ENCODE data around the gene LCN10. TPM values are rescaled to one million over a fixed set of nuclear protein-coding genes. Genes with fewer than 3 reads are reported as not detected.

LCN10 gene
- total and polyA plus RNA-seq, 7 donors = 1.2 to 9.2 (median 2.1) TPM

DNA sequence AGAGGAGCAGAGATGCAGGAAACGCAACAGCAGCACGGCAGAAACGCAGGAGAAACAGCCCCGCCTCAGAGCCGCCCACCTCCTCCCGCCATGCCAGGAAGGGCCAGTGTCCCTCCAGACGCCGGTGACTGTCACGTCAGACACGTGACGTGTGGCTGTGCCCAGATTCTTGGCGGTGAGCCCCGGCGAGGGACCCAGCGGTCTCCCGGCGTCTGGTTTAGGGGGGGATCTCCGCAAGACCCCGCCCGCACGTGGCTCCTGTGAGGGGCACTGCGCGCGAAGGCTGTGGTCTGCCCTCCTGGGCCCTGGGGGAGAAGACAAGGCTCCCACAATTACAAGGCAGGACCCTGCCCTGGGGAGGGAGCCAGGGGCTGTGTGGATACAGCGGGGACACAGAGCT is 17.7 kb upstream of the LCN10 start:
- peak; percentile 58 for DNase-seq
- intact Hi-C loops (cut with DNase I) = no loop called here
- TF ChIP-seq EP300 (IDR thresholded peaks at IDR 0.05) = no peak
- TF ChIP-seq CTCF (IDR thresholded peaks at IDR 0.05) = no peak
- TF ChIP-seq POLR2AphosphoS5 (IDR thresholded peaks at IDR 0.05) = no peak
- no peak for TF ChIP-seq POLR2A (IDR thresholded peaks at IDR 0.05)
- Histone ChIP-seq H3K4me1 (peaks cover 0 to 7% (median 0%) of the 10 kb centered on the region in 4 donors), H3K9me3 (no peaks in the 10 kb centered on the region), H3K27ac (no peak overlapping the region), H3K27me3 (peaks cover 11 to 53% (median 27%) of the 10 kb centered on the region in 3 donors), H3K36me3 (no peaks in the 10 kb centered on the region), H3K4me3 (no peak overlapping the region)
- 54 to 78% methylated on average over 25 of the region's 25 CpGs for WGBS, 2 donors

- Histone ChIP-seq H3K36me3 (no peaks in the 10 kb centered on the region), H3K27me3 (peaks cover 11 to 50% (median 24%) of the 10 kb centered on the region in 3 donors), H3K4me3 (no peak overlapping the region), H3K27ac (no peak overlapping the region), H3K4me1 (peaks cover 0 to 7% (median 0%) of the 10 kb centered on the region in 4 donors), H3K9me3 (no peaks in the 10 kb centered on the region)
- TF ChIP-seq POLR2A (IDR thresholded peaks at IDR 0.05) (no peak), POLR2AphosphoS5 (IDR thresholded peaks at IDR 0.05) (no peak), EP300 (IDR thresholded peaks at IDR 0.05) (no peak), CTCF (IDR thresholded peaks at IDR 0.05) (no peak)
- WGBS, 2 donors = 82% methylated on average over 27 of the region's 27 CpGs
- intact Hi-C loops (cut with DNase I) = no loop called here
- peak; percentile 54 for DNase-seq
Observed at GRCh38 chr9:136759436-136760325, 16.9 kb upstream of the LCN10 start.

GRCh38 chr9:136759001-136759400 is 16.3 kb upstream of the LCN10 start:
- no peak for TF ChIP-seq EP300 (IDR thresholded peaks at IDR 0.05)
- no peak for TF ChIP-seq POLR2AphosphoS5 (IDR thresholded peaks at IDR 0.05)
- no peak for TF ChIP-seq CTCF (IDR thresholded peaks at IDR 0.05)
- no peak for TF ChIP-seq POLR2A (IDR thresholded peaks at IDR 0.05)
- Histone ChIP-seq H3K27ac (no peak overlapping the region), H3K36me3 (no peaks in the 10 kb centered on the region), H3K4me3 (no peak overlapping the region), H3K9me3 (no peaks in the 10 kb centered on the region), H3K27me3 (peaks cover 6 to 43% (median 18%) of the 10 kb centered on the region in 3 donors), H3K4me1 (peaks cover 0 to 7% (median 0%) of the 10 kb centered on the region in 4 donors)
- WGBS, 2 donors = 77 to 82% methylated on average over 9 of the region's 9 CpGs
- intact Hi-C loops (cut with DNase I) = no loop called here
- DNase-seq = peak; percentile 28

GRCh38 chr9:136757751-136758140 is 15.0 kb upstream of the LCN10 start:
- Histone ChIP-seq H3K4me3 (no peak overlapping the region), H3K36me3 (no peaks in the 10 kb centered on the region)
- peak; percentile 58 for DNase-seq

More at GRCh38 chr9:136757751-136758140, 15.0 kb upstream of the LCN10 start:
- TF ChIP-seq CTCF (IDR thresholded peaks at IDR 0.05) (no peak), POLR2A (IDR thresholded peaks at IDR 0.05) (no peak), EP300 (IDR thresholded peaks at IDR 0.05) (no peak), POLR2AphosphoS5 (IDR thresholded peaks at IDR 0.05) (no peak)
- H3K27ac ChIP-seq = no peak overlapping the region
- H3K4me1 ChIP-seq = peaks cover 0 to 3% (median 0%) of the 10 kb centered on the region in 4 donors
- intact Hi-C loops (cut with DNase I) = no loop called here
- no peaks in the 10 kb centered on the region for H3K9me3 ChIP-seq
- WGBS, 2 donors = 85 to 88% methylated on average over 20 of the region's 20 CpGs
- H3K27me3 ChIP-seq = peaks cover 3 to 30% (median 5%) of the 10 kb centered on the region in 3 donors
